SK-N-SH (cell line): ENCODE data around the gene TAB3. TPM values are rescaled to one million over a fixed set of nuclear protein-coding genes. Genes with fewer than 3 reads are reported as not detected.

Source experiments
- CTCF ChIA-PET: fragments of 300-600, 350-600 bp; formaldehyde crosslinking; extraction: SDS; loops from one replicate; lab custom pipeline; 2021; lab: Yijun Ruan, JAX
- POLR2A ChIA-PET: fragments of 350-600 bp; sonication (Branson Sonifier 250); formaldehyde crosslinking; extraction: SDS; loops from one replicate; lab custom pipeline; 2020; ENCODE audit warnings: antibody characterized with exemption, inconsistent platforms; lab: Yijun Ruan, JAX
- DNase-seq: peaks from one replicate; pipeline ENCODE4 v3.0.0; 2012
- H2AFZ ChIP-seq: fragments of 200-600 bp; sonication (generic); 2 replicates; pipeline ENCODE4 v1.8.1; 2016; ENCODE audit warnings: antibody characterized with exemption, mild to moderate bottlenecking, low read depth
- H3F3A ChIP-seq: fragments of 200-600 bp; sonication (generic); replicated peaks from 2 replicates; pipeline ENCODE3; 2016; ENCODE audit warnings: antibody characterized with exemption, mild to moderate bottlenecking; ENCODE audit not compliant: insufficient read depth
- H3K27ac ChIP-seq, 2 experiments: fragments of 200-500 bp in 1 of 2; fragments of 200-600 bp in 1 of 2; sonication (Bioruptor generic) in 1 of 2; sonication (generic), shearing (Covaris generic) in 1 of 2; 2 replicates each; pipeline versions ENCODE4 v1.5.1 to v1.6.1; 2014 to 2016; ENCODE audit warnings: low read depth in 2 of 2, inconsistent platforms in 1 of 2, low read length in 1 of 2, mild to moderate bottlenecking in 1 of 2, mixed read lengths in 1 of 2
- H3K27me3 ChIP-seq: fragments of 200-600 bp; sonication (generic), shearing (Covaris generic); 2 replicates; pipeline ENCODE4 v1.6.1; 2016; ENCODE audit warnings: mixed run types; ENCODE audit not compliant: insufficient read depth
- H3K36me3 ChIP-seq, 2 experiments: fragments of 200-500 bp in 1 of 2; fragments of 200-600 bp in 1 of 2; sonication (Bioruptor generic) in 1 of 2; sonication (generic) in 1 of 2; replicated peaks in 1 of 2; 2 replicates each; pipeline versions ENCODE3 to v1.5.1; 2014 to 2016; ENCODE audit warnings: low read length in 1 of 2, mild to moderate bottlenecking in 1 of 2; ENCODE audit not compliant: insufficient read depth in 2 of 2, control insufficient read depth in 1 of 2
- H3K4me1 ChIP-seq, 2 experiments: fragments of 200-500 bp in 1 of 2; fragments of 200-600 bp in 1 of 2; sonication (Bioruptor generic) in 1 of 2; sonication (generic), shearing (Covaris generic) in 1 of 2; 2 replicates each; pipeline versions ENCODE4 v1.5.1 to v1.6.1; 2014 to 2016; ENCODE audit warnings: low read depth in 1 of 2, low read length in 1 of 2, mixed run types in 1 of 2; ENCODE audit not compliant: insufficient read depth in 2 of 2, control insufficient read depth in 1 of 2
- H3K4me2 ChIP-seq: fragments of 200-600 bp; sonication (generic), shearing (Covaris generic); 2 replicates; pipeline ENCODE4 v1.6.1; 2017; ENCODE audit warnings: mixed run types
- H3K4me3 ChIP-seq, 2 experiments: fragments of 200-500 bp in 1 of 2; fragments of 200-600 bp in 1 of 2; sonication (Bioruptor generic) in 1 of 2; sonication (generic), shearing (Covaris generic) in 1 of 2; 2 replicates each; pipeline versions ENCODE4 v1.5.1 to v1.8.1; 2014 to 2016; ENCODE audit warnings: low read depth in 2 of 2, inconsistent platforms in 1 of 2, low read length in 1 of 2, mild to moderate bottlenecking in 1 of 2, mixed read lengths in 1 of 2, moderate library complexity in 1 of 2
- H3K79me2 ChIP-seq: fragments of 200-600 bp; sonication (generic); 2 replicates; pipeline ENCODE4 v1.8.1; 2017; ENCODE audit warnings: mild to moderate bottlenecking; ENCODE audit not compliant: insufficient read depth
- H3K9ac ChIP-seq: fragments of 200-600 bp; sonication (generic); 2 replicates; pipeline ENCODE4 v1.6.1; 2017; ENCODE audit warnings: mixed run types
- H3K9me2 ChIP-seq: fragments of 200-600 bp; sonication (generic); 2 replicates; pipeline ENCODE4 v1.6.1; 2017; ENCODE audit warnings: mixed run types
- H3K9me3 ChIP-seq: fragments of 200-600 bp; sonication (generic); 2 replicates; pipeline ENCODE4 v1.6.1; 2017; ENCODE audit warnings: mixed run types, mild to moderate bottlenecking, moderate library complexity
- H4K20me1 ChIP-seq: fragments of 200-600 bp; sonication (generic); 2 replicates; pipeline ENCODE4 v1.6.1; 2017; ENCODE audit warnings: mild to moderate bottlenecking, mixed run types; ENCODE audit not compliant: insufficient read depth
- CHD2 ChIP-seq: fragments of 150-350 bp; IDR thresholded peaks from 2 replicates; pipeline ENCODE4 v1.6.1; 2018; ENCODE audit warnings: low read length; ENCODE audit not compliant: partially characterized antibody
- ELF1 ChIP-seq: IDR thresholded peaks from 2 replicates; pipeline ENCODE4 v1.4.0; 2012
- EZH2phosphoT487 ChIP-seq: fragments of 200-600 bp; sonication (generic); IDR thresholded peaks from 2 replicates; pipeline ENCODE4 v1.6.1; 2017; ENCODE audit warnings: low read depth, mixed run types, mild to moderate bottlenecking, antibody characterized with exemption, moderate library complexity, borderline replicate concordance
- FOSL2 ChIP-seq: IDR thresholded peaks from 2 replicates; pipeline ENCODE4 v1.4.0; 2012; ENCODE audit warnings: low read depth, mild to moderate bottlenecking, moderate library complexity, borderline replicate concordance
- FOXJ3 ChIP-seq: sonication (generic); formaldehyde crosslinking; IDR thresholded peaks from 2 replicates; pipeline ENCODE4 v1.5.1; 2020; ENCODE audit warnings: mild to moderate bottlenecking, missing genetic modification reagents
- GATA2 ChIP-seq: sonication (generic); formaldehyde crosslinking; IDR thresholded peaks from 2 replicates; pipeline ENCODE4 v1.5.0; 2020; ENCODE audit warnings: mild to moderate bottlenecking, missing genetic modification reagents
- MEF2A ChIP-seq: IDR thresholded peaks from 2 replicates; pipeline ENCODE4 v1.4.0; 2012; ENCODE audit warnings: low read depth, borderline replicate concordance
- POLR2AphosphoS5 ChIP-seq: IDR thresholded peaks from 2 replicates; pipeline ENCODE4 v1.6.1; 2012; ENCODE audit warnings: low read depth, low read length
- RAD21 ChIP-seq: IDR thresholded peaks from 2 replicates; pipeline ENCODE4 v1.6.1; 2012; ENCODE audit warnings: mild to moderate bottlenecking, low read length
- RCOR1 ChIP-seq: fragments of 150-350 bp; IDR thresholded peaks from 2 replicates; pipeline ENCODE4 v1.6.1; 2017; ENCODE audit warnings: antibody characterized with exemption, low read length
- TAF1 ChIP-seq: IDR thresholded peaks from 2 replicates; pipeline ENCODE4 v1.6.1; 2012; ENCODE audit warnings: low read depth, mild to moderate bottlenecking, low read length, moderate library complexity, borderline replicate concordance
- TEAD4 ChIP-seq: IDR thresholded peaks from 2 replicates; pipeline ENCODE4 v1.4.0; 2012; ENCODE audit warnings: mild to moderate bottlenecking, borderline replicate concordance; ENCODE audit not compliant: insufficient read depth
- WGBS: methylation state at CpG from one replicate; pipeline ENCODE4 v1.1.6; 2017; ENCODE audit warnings: low lambda C conversion rate; 5-methylcytosine and 5-hydroxymethylcytosine counted together
- polyA plus RNA-seq, 3 experiments: library from polyadenylated mRNA; depleted of rRNA; stranded (reverse); fragments of >200 nt; gene quantifications; 2 replicates each; pipeline ENCODE4 v1.2.3, GENCODE V29; 2012
- TF ChIP-seq, protein P1 (sequence below): IDR thresholded peaks from 2 replicates; pipeline ENCODE4 v1.4.0; 2012; ENCODE audit warnings: low read depth
- TF ChIP-seq, protein P2 (sequence below): IDR thresholded peaks from 2 replicates; pipeline ENCODE4 v1.6.1; 2012; ENCODE audit warnings: mild to moderate bottlenecking, low read depth, low read length, moderate library complexity
- TF ChIP-seq, protein P3 (sequence below): fragments of 200-600 bp; sonication (generic); IDR thresholded peaks from 2 replicates; pipeline ENCODE4 v1.6.1; 2017; ENCODE audit warnings: antibody characterized with exemption, mild to moderate bottlenecking, moderate library complexity
- TF ChIP-seq, protein P4 (sequence below): IDR thresholded peaks from 2 replicates; pipeline ENCODE4; 2012
- TF ChIP-seq, protein P5 (sequence below): fragments of 150-350 bp; IDR thresholded peaks from 2 replicates; pipeline ENCODE4 v1.6.1; 2016; ENCODE audit warnings: mild to moderate bottlenecking, low read depth, low read length

TAB3 gene
- polyA plus RNA-seq, 1 of the 3 experiments (the other 2 are of a cell fraction) = 9.2 TPM

DNA sequence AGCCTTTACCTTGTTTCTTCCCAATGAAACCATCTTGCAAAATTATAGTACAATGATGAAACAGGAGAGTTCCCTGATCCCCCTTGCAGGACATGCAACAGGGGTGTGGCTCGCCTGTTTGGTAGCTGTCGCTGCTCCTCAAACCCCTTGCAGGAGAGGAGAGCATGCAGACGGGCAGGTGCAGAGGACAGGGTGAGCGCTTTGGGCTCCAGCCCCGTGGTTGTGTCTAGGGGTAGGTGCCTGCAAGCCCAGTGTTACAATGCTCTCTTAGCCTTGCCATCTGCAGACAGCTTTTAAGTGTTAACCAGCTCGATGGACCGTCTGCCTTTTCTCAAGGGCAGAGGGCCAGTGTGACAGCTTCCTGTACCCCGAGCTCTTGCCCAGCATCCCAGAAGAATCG, 102.0 kb downstream of the TAB3 start:
- H3K9ac ChIP-seq = no peak overlapping the region
- no peaks in the 10 kb centered on the region; the same call in 1 of the 2 replicates for H3K27me3 ChIP-seq
- no peaks in the 10 kb centered on the region for H3K79me2 ChIP-seq
- no peaks in the 10 kb centered on the region for H4K20me1 ChIP-seq
- no peak for TF ChIP-seq FOSL2
- TF ChIP-seq, protein P1, sequence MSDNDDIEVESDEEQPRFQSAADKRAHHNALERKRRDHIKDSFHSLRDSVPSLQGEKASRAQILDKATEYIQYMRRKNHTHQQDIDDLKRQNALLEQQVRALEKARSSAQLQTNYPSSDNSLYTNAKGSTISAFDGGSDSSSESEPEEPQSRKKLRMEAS = no peak
- no peak for TF ChIP-seq TEAD4
- TF ChIP-seq, protein P2, sequence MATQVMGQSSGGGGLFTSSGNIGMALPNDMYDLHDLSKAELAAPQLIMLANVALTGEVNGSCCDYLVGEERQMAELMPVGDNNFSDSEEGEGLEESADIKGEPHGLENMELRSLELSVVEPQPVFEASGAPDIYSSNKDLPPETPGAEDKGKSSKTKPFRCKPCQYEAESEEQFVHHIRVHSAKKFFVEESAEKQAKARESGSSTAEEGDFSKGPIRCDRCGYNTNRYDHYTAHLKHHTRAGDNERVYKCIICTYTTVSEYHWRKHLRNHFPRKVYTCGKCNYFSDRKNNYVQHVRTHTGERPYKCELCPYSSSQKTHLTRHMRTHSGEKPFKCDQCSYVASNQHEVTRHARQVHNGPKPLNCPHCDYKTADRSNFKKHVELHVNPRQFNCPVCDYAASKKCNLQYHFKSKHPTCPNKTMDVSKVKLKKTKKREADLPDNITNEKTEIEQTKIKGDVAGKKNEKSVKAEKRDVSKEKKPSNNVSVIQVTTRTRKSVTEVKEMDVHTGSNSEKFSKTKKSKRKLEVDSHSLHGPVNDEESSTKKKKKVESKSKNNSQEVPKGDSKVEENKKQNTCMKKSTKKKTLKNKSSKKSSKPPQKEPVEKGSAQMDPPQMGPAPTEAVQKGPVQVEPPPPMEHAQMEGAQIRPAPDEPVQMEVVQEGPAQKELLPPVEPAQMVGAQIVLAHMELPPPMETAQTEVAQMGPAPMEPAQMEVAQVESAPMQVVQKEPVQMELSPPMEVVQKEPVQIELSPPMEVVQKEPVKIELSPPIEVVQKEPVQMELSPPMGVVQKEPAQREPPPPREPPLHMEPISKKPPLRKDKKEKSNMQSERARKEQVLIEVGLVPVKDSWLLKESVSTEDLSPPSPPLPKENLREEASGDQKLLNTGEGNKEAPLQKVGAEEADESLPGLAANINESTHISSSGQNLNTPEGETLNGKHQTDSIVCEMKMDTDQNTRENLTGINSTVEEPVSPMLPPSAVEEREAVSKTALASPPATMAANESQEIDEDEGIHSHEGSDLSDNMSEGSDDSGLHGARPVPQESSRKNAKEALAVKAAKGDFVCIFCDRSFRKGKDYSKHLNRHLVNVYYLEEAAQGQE = no peak
- TF ChIP-seq, protein P3, sequence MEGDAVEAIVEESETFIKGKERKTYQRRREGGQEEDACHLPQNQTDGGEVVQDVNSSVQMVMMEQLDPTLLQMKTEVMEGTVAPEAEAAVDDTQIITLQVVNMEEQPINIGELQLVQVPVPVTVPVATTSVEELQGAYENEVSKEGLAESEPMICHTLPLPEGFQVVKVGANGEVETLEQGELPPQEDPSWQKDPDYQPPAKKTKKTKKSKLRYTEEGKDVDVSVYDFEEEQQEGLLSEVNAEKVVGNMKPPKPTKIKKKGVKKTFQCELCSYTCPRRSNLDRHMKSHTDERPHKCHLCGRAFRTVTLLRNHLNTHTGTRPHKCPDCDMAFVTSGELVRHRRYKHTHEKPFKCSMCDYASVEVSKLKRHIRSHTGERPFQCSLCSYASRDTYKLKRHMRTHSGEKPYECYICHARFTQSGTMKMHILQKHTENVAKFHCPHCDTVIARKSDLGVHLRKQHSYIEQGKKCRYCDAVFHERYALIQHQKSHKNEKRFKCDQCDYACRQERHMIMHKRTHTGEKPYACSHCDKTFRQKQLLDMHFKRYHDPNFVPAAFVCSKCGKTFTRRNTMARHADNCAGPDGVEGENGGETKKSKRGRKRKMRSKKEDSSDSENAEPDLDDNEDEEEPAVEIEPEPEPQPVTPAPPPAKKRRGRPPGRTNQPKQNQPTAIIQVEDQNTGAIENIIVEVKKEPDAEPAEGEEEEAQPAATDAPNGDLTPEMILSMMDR = no peak
- no peak for TF ChIP-seq MEF2A
- TF ChIP-seq RCOR1 = no peak
- TF ChIP-seq ELF1 = no peak
- TF ChIP-seq CHD2 = no peak
- TF ChIP-seq GATA2 (CRISPR knock-in tag) = no peak
- no peak for TF ChIP-seq RAD21
- TF ChIP-seq TAF1 = no peak
- TF ChIP-seq POLR2AphosphoS5 = no peak
- ChIA-PET CTCF (no interaction called here), POLR2A (no interaction called here)
- no peak overlapping the region for H3K27ac ChIP-seq
- H3K36me3 ChIP-seq = no peaks in the 10 kb centered on the region
- H3K4me2 ChIP-seq = no peak overlapping the region
- no peaks in the 10 kb centered on the region for H3F3A ChIP-seq
- no peaks in the 10 kb centered on the region for H3K9me3 ChIP-seq
- H3K4me3 ChIP-seq = no peak overlapping the region
- no peaks in the 10 kb centered on the region for H3K9me2 ChIP-seq
- no peak for DNase-seq
- H3K4me1 ChIP-seq = no peaks in the 10 kb centered on the region
- WGBS = 1% methylated on average over 7 of the region's 9 CpGs
- H2AFZ ChIP-seq = no peak overlapping the region

DNA sequence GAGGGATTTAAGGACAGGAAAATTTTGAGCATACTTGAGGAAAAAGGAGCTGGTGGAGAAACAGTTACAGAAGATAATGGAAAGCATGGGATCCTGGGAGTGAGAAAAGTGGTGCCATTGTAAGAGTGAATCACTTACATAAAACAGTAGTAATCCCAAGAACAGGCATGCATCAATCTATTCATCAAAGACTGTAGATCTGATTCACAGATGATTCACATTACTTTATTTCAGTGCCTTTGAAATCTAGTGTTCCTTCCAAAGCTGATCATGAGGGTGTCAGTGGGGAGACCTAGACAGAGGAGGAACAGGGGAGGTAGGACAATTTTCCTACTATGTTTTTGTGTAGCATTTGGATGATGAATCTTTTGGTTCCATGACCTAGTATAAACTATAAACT, 102.7 kb downstream of the TAB3 start:
- H3K27me3 ChIP-seq = no peaks in the 10 kb centered on the region; the same call in 1 of the 2 replicates
- POLR2A ChIA-PET = no interaction called here
- no peak overlapping the region for H2AFZ ChIP-seq
- H4K20me1 ChIP-seq = no peaks in the 10 kb centered on the region
- CTCF ChIA-PET = no interaction called here
- H3K9me2 ChIP-seq = no peaks in the 10 kb centered on the region
- H3K79me2 ChIP-seq = no peaks in the 10 kb centered on the region
- no peaks in the 10 kb centered on the region for H3F3A ChIP-seq
- no peak overlapping the region for H3K4me3 ChIP-seq
- no peak overlapping the region for H3K4me2 ChIP-seq
- H3K9me3 ChIP-seq = no peaks in the 10 kb centered on the region
- DNase-seq = no peak
- no peaks in the 10 kb centered on the region for H3K4me1 ChIP-seq
- H3K9ac ChIP-seq = no peak overlapping the region
- no peaks in the 10 kb centered on the region for H3K36me3 ChIP-seq
- no peak overlapping the region for H3K27ac ChIP-seq
- TF ChIP-seq TEAD4 (no peak), RCOR1 (no peak), CHD2 (no peak), EZH2phosphoT487 (no peak), FOXJ3 (CRISPR knock-in tag) (no peak)
- TF ChIP-seq, protein P3 = no peak
- TF ChIP-seq, protein P4, sequence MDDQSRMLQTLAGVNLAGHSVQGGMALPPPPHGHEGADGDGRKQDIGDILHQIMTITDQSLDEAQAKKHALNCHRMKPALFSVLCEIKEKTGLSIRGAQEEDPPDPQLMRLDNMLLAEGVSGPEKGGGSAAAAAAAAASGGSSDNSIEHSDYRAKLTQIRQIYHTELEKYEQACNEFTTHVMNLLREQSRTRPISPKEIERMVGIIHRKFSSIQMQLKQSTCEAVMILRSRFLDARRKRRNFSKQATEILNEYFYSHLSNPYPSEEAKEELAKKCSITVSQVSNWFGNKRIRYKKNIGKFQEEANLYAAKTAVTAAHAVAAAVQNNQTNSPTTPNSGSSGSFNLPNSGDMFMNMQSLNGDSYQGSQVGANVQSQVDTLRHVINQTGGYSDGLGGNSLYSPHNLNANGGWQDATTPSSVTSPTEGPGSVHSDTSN = no peak
- TF ChIP-seq, protein P5, sequence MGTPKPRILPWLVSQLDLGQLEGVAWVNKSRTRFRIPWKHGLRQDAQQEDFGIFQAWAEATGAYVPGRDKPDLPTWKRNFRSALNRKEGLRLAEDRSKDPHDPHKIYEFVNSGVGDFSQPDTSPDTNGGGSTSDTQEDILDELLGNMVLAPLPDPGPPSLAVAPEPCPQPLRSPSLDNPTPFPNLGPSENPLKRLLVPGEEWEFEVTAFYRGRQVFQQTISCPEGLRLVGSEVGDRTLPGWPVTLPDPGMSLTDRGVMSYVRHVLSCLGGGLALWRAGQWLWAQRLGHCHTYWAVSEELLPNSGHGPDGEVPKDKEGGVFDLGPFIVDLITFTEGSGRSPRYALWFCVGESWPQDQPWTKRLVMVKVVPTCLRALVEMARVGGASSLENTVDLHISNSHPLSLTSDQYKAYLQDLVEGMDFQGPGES = no peak
- TF ChIP-seq, protein P1 = no peak
